MG63 (cell line): ENCODE results near the gene GLG1. TPM values are rescaled to one million over a fixed set of nuclear protein-coding genes. Genes with fewer than 3 reads are reported as not detected.
"Not testable (repeated sequence)": the region's sequence is repeated elsewhere in the genome, so short reads cannot be mapped to it uniquely, and the experiment has no call there.

Experiments
- DNase-seq: peaks from one replicate; pipeline ENCODE4 v3.0.0-alpha.2; 2020
- H3K27me3 ChIP-seq: fragments of 250-450 bp; sonication (Bioruptor Pico); 2 replicates; pipeline ENCODE4 v1.5.1; 2020; ENCODE audit warnings: mild to moderate bottlenecking, moderate library complexity
- H3K36me3 ChIP-seq: fragments of 250-450 bp; sonication (Bioruptor Pico); 2 replicates; pipeline ENCODE4 v1.5.1; 2020; ENCODE audit warnings: mild to moderate bottlenecking, moderate library complexity
- H3K4me3 ChIP-seq: fragments of 250-450 bp; sonication (Bioruptor Pico); 2 replicates; pipeline ENCODE4 v1.5.1; 2020; ENCODE audit warnings: mild to moderate bottlenecking, moderate library complexity
- H3K9me3 ChIP-seq: fragments of 250-450 bp; sonication (Bioruptor Pico); 2 replicates; pipeline ENCODE4 v1.5.1; 2020; ENCODE audit warnings: mild to moderate bottlenecking, moderate library complexity
- total RNA-seq: library from RNA; depleted of rRNA; stranded (reverse); fragments of >200 nt; shearing (Covaris generic); gene quantifications from 2 replicates; pipeline ENCODE4 v1.2.3, GENCODE V29; 2014; ENCODE audit warnings: low replicate concordance

Gene GLG1
- total RNA-seq, 1 experiment from 2014 or later: 29.4 TPM

DNA sequence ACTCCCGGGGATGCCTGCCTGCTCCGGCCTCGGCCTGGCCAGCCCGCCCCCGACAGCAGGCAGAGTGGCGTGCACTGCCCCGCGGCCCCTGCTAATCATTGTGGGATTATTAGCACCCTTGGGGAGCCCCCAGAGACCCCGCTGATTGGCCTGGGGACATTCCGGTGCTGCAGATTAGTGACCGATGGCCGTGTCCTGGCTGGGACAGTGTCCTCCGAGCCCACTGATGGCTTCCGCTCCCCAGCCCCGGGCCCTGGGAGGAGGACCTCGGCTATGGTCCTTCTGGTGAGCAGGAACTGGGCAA lies 185.5 kb downstream of the GLG1 start:
- not testable (repeated sequence) for H3K27me3 ChIP-seq, H3K9me3 ChIP-seq, H3K36me3 ChIP-seq, DNase-seq, H3K4me3 ChIP-seq

- H3K27me3 ChIP-seq, H3K36me3 ChIP-seq, H3K4me3 ChIP-seq, H3K9me3 ChIP-seq: not testable (repeated sequence)
- peak; percentile 6 for DNase-seq
Measured at GRCh38 chr16:74420612-74421481, 186.1 kb downstream of the GLG1 start, which contains the start of gene CLEC18B. Gene CLEC18B (minus strand): TSS chr16:74421478. CDS start chr16:74421270, 208 bp downstream.

GRCh38 chr16:74419811-74420210 lies 187.1 kb downstream of the GLG1 start:
- H3K4me3 ChIP-seq, H3K9me3 ChIP-seq, H3K27me3 ChIP-seq, DNase-seq, H3K36me3 ChIP-seq: not testable (repeated sequence)

DNA sequence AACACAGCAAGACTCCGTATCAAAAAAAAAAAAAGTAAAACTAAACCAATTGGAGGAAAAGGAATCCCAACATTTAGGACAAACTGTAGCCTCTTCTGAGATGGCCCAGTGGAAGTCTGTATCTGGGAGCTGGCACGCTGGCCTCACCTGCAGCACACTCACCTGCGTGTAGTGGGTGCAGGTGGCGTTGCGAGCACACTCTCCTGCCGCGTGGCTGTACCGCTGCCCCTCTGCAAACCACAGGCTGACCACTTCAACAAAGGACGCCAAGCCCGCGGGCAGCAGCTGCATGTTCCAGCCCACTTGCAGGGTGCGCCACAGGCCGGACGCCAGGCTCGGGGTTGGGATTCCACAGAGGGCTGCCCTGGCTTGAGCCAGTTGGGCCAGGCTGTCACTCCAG lies 189.0 kb downstream of the GLG1 start:
- not testable (repeated sequence) for H3K36me3 ChIP-seq, H3K4me3 ChIP-seq, H3K9me3 ChIP-seq, DNase-seq, H3K27me3 ChIP-seq

DNA sequence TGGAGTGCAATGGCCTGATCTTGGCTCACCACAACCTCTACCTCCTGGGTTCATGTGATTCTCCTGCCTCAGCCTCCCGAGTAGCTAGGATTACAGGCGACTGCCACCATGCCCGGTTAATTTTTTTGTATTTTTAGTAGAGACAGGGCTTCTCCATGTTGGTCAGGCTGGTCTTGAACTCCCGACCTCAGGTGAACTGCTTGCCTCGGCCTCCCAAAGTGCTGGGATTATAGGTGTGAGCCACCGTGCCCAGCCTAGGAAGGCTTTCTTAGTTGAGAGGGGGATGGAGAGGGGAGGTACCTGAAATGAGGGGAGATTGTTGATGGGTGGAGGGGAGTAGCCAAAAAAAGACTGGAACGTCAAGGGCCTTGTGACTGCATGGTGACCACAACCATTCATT lies 193.0 kb downstream of the GLG1 start:
- H3K4me3 ChIP-seq, DNase-seq, H3K27me3 ChIP-seq, H3K36me3 ChIP-seq, H3K9me3 ChIP-seq: not testable (repeated sequence)

- not testable (repeated sequence) for DNase-seq, H3K36me3 ChIP-seq, H3K4me3 ChIP-seq, H3K27me3 ChIP-seq, H3K9me3 ChIP-seq
Measured at GRCh38 chr16:74413485-74413884, 193.4 kb downstream of the GLG1 start.

- H3K36me3 ChIP-seq, H3K4me3 ChIP-seq, DNase-seq, H3K27me3 ChIP-seq, H3K9me3 ChIP-seq: not testable (repeated sequence)
Measured at GRCh38 chr16:74412775-74413390, 194.0 kb downstream of the GLG1 start.

- H3K36me3 ChIP-seq, H3K9me3 ChIP-seq, DNase-seq, H3K27me3 ChIP-seq, H3K4me3 ChIP-seq: not testable (repeated sequence)
Measured at GRCh38 chr16:74412138-74412774, 194.7 kb downstream of the GLG1 start.

GRCh38 chr16:74410981-74411380 lies 195.9 kb downstream of the GLG1 start:
- H3K27me3 ChIP-seq, H3K4me3 ChIP-seq, H3K36me3 ChIP-seq, DNase-seq, H3K9me3 ChIP-seq: not testable (repeated sequence)

GRCh38 chr16:74410057-74410957 lies 196.6 kb downstream of the GLG1 start:
- not testable (repeated sequence) for H3K27me3 ChIP-seq, H3K9me3 ChIP-seq, DNase-seq, H3K36me3 ChIP-seq, H3K4me3 ChIP-seq

GRCh38 chr16:74409185-74409981 lies 197.5 kb downstream of the GLG1 start:
- not testable (repeated sequence) for H3K36me3 ChIP-seq, H3K4me3 ChIP-seq, H3K9me3 ChIP-seq, H3K27me3 ChIP-seq, DNase-seq

- H3K9me3 ChIP-seq, H3K36me3 ChIP-seq, H3K27me3 ChIP-seq, H3K4me3 ChIP-seq: not testable (repeated sequence)
- peak; percentile 6 for DNase-seq
Measured at GRCh38 chr16:74407362-74407705, 199.6 kb downstream of the GLG1 start.

DNA sequence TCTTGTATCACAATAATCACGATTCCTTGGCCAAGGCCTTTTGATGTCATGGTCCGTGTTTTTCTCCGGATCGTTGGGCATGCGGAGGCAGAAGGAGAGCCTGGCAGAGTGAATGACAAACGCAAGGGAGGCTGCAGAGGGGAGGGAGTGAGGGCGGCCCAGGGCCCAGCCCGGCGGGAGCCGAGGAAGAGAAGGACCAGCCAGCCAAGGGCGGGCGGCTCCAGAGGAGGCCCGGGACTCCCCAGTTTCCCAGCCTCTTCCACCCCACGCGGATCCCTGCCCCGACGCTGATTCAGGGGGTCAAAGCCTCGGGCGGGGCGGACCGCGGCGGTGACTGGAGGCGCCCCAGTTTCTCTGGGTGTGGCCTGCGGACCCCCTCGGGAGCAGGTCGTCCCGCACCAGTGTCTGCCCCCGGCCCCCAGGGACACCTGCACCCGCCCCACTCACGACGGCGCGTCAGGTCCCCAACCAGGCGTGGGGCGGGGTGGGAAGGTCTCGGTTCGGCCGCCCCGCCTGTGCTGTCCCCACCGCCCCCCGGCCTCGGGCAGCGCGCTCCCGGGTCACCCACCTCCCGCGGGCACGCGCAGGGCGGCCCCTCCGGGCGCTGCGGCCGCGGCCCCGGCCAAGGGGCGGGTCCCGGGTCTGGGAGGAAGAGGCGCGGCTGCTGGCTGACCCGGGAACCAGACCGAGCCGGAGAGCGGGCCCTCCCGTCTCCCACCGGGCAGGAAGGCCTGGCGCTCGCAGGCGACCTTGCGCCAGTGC lies 200.1 kb downstream of the GLG1 start:
- not testable (repeated sequence) for H3K4me3 ChIP-seq, H3K9me3 ChIP-seq, H3K27me3 ChIP-seq, H3K36me3 ChIP-seq
- DNase-seq: peak; percentile 8

DNA sequence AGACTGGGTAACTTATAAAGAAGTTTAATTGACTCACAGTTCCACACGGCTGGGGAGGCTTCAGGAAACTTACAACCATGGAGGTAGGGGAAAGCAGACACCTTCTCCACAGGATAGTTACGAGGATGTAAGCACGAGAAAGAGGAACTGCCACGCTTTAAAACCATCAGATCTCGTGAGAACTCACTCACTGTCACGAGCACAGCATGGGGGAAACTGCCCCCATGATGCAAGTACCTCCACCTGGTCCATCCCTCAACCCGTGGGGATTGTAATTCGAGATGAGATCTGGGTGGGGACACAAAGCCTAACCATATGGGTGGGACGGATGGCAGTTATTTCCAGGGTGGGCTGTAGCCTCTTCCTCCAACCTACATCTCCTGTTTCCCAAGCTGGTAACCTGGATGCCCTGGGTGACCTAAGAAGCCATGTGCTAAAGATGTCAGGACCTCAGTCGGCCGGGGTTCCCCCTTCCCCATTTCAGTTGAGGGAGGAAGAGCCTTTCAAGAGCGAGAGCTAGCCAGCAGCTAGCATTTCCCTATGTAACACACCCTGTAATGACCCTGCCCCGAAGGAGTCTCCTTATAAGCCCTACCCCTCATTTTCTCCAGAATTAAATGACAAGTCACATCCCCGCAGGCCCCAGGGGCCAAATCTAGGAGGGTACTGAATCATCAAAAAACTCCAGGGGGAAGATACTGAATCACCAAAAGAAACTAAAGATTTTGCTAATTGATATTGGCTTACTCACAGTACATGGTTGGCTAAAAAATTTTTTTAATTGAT lies 202.6 kb downstream of the GLG1 start:
- H3K36me3 ChIP-seq, H3K9me3 ChIP-seq, H3K4me3 ChIP-seq, DNase-seq, H3K27me3 ChIP-seq: not testable (repeated sequence)

DNA sequence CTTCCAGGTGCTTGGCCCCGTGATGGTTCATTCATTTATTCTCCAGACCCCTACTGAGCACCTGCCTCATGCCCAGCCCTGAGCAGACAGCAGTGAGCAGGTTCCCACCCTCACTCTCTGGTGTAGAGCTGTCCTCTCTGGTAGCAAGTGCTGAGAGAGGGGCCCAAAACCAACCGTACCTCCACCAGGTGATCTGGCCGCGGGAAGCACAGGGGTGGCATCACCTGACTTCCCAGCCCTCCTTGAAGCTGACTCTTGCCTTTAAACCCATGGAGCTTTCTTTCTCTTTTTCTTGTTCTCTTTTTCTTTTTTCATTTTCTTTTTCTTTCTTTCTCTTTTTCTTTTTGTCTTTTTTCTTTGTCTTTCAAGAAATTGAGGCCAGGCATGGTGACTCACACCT lies 206.7 kb downstream of the GLG1 start:
- not testable (repeated sequence) for H3K36me3 ChIP-seq, H3K4me3 ChIP-seq, DNase-seq, H3K27me3 ChIP-seq, H3K9me3 ChIP-seq
